ENCODE data around the gene RAB28.

GRCh38 chr4:13521047-13521446, 36.9 kb upstream of the RAB28 start:
- TF ChIP-seq CHD2 (IDR thresholded peaks at IDR 0.05; ENCODE audit: low read length, partially characterized antibody) (no peak), MEF2A (IDR thresholded peaks at IDR 0.05; ENCODE audit: borderline replicate concordance, low read depth) (no peak), FOSL2 (IDR thresholded peaks at IDR 0.05; ENCODE audit: borderline replicate concordance, low read depth) (no peak), CTCF (IDR thresholded peaks at IDR 0.05) (no peak), TCF12 (IDR thresholded peaks at IDR 0.05) (no peak), EZH2phosphoT487 (IDR thresholded peaks at IDR 0.05; ENCODE audit: borderline replicate concordance, low read depth) (no peak), MAX (IDR thresholded peaks at IDR 0.05; ENCODE audit: low read depth) (no peak)

Measured in SK-N-SH (cell line).